Measurements from ENCODE around the gene PLCL1.

PLCL1 gene

GRCh38 chr2:197885587-197885986 lies 81.2 kb downstream of the PLCL1 start:
- no peak for TF ChIP-seq CTCF (conservative IDR thresholded peaks at IDR 0.05; ENCODE audit: control insufficient read depth, insufficient read depth, low read depth, low read length)
- DNase-seq (ENCODE audit: low read depth), result no peak
- H3K4me3 ChIP-seq (ENCODE audit: control insufficient read depth, low read depth, low read length), result no peak overlapping the region

GRCh38 chr2:197888321-197888720 lies 83.9 kb downstream of the PLCL1 start:
- no peak overlapping the region for H3K4me3 ChIP-seq (ENCODE audit: control insufficient read depth, low read depth, low read length)
- no peak for TF ChIP-seq CTCF (conservative IDR thresholded peaks at IDR 0.05; ENCODE audit: control insufficient read depth, insufficient read depth, low read depth, low read length)
- DNase-seq (ENCODE audit: low read depth), result no peak

GRCh38 chr2:197889041-197889440 lies 84.6 kb downstream of the PLCL1 start:
- peak; percentile 72 for DNase-seq (ENCODE audit: low read depth)
- H3K4me3 ChIP-seq (ENCODE audit: control insufficient read depth, low read depth, low read length), result no peak overlapping the region

GRCh38 chr2:197890168-197890567 lies 85.8 kb downstream of the PLCL1 start:
- DNase-seq (ENCODE audit: low read depth), result no peak
- TF ChIP-seq CTCF (conservative IDR thresholded peaks at IDR 0.05; ENCODE audit: control insufficient read depth, insufficient read depth, low read depth, low read length), result no peak
- no peak overlapping the region for H3K4me3 ChIP-seq (ENCODE audit: control insufficient read depth, low read depth, low read length)

More at GRCh38 chr2:197889041-197889440, 84.6 kb downstream of the PLCL1 start:
- TF ChIP-seq CTCF (conservative IDR thresholded peaks at IDR 0.05; ENCODE audit: control insufficient read depth, insufficient read depth, low read depth, low read length), result no peak

- TF ChIP-seq CTCF (conservative IDR thresholded peaks at IDR 0.05; ENCODE audit: control insufficient read depth, insufficient read depth, low read depth, low read length), result no peak
- H3K4me3 ChIP-seq (ENCODE audit: control insufficient read depth, low read depth, low read length), result no peak overlapping the region
- no peak for DNase-seq (ENCODE audit: low read depth)
Measured at GRCh38 chr2:197891897-197892442, 87.6 kb downstream of the PLCL1 start.

- H3K4me3 ChIP-seq (ENCODE audit: control insufficient read depth, low read depth, low read length), result no peak overlapping the region
- no peak for TF ChIP-seq CTCF (conservative IDR thresholded peaks at IDR 0.05; ENCODE audit: control insufficient read depth, insufficient read depth, low read depth, low read length)
- DNase-seq (ENCODE audit: low read depth), result no peak
Measured at GRCh38 chr2:197893403-197894177, 89.2 kb downstream of the PLCL1 start.

All from fibroblast of mammary gland (primary cell).